NCI-H1417 (cell line): ENCODE measurements around the gene EXOC3L1.

ENCODE experiments used
- DNase-seq, 3 experiments: peaks; one replicate each; lab custom pipeline; 2025; lab: John Stamatoyannopoulos, UW

The EXOC3L1 gene

DNA sequence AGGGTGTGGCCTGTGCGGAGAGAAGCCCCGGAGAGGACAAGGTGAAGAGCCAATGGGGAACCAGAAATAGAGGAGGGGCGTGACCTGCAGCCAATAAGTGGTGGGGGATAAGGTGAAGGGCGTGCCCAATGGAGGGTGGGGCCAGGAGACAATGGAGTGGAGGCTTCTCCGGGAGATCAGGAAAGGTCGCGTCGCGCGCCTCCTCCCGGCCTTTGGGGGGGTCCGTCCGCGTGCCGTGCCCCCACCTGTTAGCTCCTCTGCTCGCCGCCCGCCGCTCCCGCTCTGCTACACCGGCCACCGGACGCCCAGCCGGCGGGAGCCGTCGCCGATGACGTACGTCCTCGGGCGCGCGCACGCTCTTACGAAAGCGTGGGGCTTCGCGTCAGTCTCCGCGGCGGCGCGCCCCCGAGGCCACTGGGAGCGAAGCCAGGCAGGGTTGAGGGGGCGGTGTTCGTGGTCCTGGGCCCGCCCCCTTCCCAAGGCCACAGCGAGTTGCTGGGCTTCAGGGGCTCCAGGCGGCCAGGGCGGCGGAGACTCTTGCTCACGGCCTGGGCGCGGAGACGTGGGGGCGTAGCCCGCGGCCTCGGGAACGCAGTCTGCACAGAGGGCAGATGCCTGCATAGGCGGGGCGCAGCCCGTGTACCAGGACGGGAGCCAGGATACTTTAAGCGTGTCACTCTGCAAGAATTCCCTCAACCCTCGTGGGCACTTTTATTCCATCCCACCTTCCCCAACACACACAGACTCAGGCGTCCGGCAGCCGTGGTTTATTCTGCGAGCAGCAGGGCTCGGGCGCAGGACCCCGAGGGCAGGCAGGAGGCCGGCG lies 6.1 kb downstream of the EXOC3L1 start, which contains the start of gene MATCAP1:
Gene MATCAP1 (minus strand): TSS at position 337 of the 826 bp plus-strand sequence. CDS start 3,353 bp downstream, outside the sequence.
- DNase-seq, result peak; percentile 92 to 98 (median 97)

DNA sequence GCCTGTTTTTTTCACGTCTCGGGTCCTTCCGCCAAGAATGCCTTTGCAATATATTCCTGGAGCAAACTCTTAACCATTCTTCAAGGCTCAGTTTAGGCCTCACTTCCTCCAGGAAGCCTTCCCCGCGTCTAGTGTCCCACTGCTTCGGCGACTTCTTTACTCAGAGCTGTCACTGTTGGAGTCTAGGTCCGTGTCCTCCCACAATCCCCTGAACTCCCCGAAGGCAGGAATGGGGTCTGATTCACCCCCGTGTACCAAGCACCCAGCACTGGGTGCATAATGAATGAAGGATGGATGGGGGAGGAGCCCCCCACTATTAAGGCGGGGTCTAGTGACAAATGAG lies 6.7 kb downstream of the EXOC3L1 start:
- no peak for DNase-seq

DNA sequence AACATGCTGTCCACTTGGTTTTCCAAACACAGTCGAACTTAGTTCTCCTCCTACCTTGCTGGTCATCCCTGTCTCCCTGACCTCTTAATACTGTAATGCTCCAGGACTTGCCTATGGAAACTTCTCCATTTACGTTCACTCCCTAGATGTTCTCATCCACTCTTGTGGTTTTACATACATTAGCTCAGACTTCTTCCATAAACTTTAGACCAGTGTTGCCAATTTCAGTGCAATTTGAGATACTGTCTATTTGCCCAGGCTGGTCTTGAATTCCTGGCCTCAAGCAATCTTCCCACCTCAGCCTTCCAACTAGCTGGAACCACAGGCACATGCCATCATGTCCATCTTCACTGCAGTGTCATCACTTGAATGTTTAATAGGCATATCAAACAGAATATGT lies 7.6 kb downstream of the EXOC3L1 start:
- no peak for DNase-seq

DNA sequence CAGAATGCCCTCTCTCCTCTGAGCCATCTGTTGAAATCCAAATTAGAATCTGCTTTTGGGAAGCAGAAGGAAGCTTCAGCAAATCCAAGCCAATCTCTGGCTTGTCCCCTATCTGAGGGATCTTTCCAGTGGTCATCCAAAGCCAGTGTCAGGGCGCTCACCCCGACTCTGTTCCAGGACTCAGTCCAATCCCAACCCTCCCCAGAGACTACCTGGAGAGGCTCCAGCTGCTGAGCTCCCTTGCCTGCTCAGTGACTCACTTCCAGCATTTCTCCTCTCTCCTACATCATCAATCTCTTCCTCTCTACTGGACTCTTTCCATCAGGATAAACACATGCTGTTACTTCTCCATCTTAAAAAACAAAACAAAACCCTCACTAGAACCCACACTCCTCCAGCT lies 8.6 kb downstream of the EXOC3L1 start:
- DNase-seq, result no peak

DNA sequence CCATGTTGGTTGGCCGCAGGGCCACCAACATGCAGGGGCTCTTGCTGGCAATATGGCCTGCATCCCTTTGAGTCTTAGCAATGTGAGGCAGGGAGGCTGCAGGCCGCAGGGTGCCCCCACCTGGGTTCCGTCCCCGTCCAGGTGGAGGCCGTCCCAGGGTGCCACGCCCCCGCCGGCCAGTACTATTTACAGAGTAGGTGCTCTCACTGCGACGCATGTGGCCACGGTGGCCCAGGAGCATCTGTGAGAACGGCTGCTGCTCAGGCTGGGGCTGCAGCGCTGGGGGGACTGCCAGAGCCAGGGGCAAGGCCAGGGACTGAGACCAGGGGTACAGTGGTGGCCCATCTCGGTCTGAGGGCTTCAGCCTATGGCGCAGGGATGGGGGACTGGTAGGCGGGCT lies 9.8 kb downstream of the EXOC3L1 start:
- DNase-seq, result no peak

DNA sequence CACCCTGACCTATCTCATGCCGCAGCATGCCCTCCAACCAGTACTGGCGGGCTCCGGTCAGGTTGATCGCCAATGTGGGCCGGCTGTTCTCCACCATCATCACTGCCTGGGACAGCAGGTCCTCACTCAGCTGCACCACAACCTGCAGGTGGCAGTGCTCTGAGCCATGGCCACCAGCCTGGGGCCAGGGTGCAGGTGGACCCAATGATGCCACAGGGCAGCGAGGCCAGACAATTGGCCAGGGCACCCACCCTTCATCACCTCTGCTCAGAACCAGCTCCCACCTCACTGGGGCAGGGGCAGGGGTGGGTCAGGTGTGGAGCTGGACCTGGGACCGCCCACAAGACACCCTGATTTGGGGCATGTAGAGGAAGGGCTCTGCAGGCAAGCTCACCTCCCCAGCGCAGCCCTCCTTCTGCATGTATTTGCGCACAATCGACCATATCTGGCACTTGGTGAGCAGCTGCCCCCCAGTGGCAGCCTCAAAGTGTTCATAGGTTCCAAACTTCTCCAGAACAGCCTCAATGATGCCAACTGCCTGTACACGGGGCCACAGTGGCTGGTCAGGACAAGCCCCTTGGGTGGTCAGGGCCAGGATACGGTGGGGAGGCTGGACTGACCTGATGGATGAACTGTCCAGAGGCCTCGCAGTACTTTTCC lies 10.4 kb downstream of the EXOC3L1 start:
- DNase-seq, result no peak

DNA sequence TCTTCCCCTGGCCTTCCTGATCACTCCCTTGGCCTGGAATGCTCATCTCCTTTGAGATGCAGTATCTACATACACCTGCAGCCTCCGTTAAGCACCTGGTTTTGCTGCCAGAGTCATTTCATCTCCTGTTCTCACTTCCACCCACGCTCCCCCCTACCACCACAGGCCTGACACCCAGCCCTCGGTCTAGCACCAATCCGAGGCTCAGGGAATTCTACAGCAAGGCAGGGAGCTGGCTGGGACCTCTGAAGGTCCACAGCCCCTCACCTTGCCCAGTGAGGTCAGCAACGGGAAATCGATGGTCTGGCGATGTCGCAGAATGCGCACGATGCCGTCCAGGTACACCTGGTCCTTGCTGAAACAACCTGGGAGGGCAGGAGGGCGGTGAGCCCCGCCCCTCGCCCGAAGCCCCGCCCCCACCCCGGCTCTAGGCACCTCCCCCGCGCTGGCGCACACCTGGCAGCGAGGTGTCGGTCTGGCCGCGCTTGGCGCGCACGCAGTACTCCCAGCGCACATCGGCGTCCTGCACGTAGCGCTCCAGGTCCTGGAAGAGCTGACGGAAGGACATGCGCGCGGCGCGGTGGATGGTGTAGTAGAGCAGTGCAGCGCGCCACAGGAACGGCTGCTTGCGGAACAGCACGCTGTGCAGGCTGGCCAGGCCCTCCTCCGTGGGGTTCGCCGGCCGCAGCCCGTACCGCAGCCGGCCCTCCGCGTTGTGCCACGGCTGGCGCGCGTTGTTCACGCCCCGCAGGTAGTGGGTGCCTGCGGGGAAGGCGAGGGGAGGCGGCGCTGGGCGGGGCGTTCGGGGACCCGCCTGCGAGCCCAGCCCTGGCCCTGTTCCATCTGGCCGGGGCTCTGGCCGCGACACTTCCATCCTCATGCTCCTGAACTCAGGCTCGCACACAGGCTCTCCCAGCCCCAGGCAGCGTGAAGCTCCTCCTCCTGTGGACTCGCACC lies 11.9 kb downstream of the EXOC3L1 start:
- peak; percentile 85 to 93 (median 89) for DNase-seq

DNA sequence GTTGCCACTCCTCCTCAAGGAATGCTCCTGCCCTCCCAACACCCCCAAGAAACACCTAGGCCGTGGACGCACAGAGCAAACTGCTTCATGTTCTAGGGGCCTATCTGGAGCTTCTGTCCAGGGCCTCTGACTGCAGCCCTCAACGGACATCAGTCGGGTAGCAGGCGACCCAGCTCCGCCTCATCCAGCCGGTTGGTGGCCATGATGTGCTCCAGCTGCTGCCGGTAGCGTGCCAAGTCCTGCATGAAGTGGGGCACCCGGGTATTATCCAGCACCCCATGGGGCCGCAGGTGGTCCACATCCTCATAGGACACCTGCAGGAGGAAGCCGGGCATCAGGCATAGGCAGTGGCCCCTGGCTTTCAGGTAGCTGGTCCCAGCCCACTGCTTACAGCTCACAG lies 13.3 kb downstream of the EXOC3L1 start:
- peak in 1 of 3 experiments; percentile 13 for DNase-seq

DNA sequence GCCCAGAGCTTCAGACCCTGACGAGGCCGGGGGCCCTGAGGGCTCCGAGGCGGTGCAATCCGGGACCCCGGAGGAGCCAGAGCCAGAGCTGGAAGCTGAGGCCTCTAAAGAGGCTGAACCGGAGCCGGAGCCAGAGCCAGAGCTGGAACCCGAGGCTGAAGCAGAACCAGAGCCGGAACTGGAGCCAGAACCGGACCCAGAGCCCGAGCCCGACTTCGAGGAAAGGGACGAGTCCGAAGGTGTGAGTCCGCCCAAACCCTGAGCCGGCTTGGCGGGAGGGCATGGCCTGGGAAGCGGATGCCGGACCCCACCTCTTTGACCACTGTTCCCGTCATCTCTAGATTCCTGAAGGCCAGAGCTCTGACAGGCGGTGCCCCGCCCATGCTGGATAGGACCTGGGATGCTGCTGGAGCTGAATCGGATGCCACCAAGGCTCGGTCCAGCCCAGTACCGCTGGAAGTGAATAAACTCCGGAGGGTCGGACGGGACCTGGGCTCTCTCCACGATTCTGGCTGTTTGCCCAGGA lies 15.2 kb downstream of the EXOC3L1 start:
- DNase-seq, result no peak

DNA sequence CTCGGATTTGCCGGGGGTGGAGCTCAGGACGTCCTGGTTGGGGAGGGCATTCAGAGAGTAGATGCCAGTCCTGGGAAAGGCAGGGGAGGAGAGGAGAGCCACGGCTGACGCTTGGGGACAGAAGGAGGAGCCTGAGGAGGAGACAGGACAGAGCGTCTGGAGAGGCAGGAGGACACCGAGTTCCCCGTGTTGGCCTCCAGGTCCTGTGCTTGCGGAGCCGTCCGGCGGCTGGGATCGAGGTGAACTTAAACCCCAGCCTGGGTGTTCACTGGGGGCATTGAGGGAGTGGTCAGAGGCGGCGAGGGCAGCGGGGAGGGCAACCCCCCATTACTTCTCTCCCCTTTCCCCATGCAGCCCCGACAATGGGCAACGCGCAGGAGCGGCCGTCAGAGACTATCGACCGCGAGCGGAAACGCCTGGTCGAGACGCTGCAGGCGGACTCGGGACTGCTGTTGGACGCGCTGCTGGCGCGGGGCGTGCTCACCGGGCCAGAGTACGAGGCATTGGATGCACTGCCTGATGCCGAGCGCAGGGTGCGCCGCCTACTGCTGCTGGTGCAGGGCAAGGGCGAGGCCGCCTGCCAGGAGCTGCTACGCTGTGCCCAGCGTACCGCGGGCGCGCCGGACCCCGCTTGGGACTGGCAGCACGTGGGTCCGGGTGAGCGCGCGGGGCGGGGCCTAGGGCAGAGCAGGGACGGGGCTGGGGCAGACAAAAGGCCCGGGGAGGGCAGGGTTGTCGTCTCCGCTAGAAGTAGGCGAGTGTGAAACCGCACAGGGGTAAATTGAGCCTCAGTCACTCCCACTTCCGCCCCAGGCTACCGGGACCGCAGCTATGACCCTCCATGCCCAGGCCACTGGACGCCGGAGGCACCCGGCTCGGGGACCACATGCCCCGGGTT lies 15.9 kb downstream of the EXOC3L1 start:
- DNase-seq, result peak; percentile 63 to 75 (median 73)

DNA sequence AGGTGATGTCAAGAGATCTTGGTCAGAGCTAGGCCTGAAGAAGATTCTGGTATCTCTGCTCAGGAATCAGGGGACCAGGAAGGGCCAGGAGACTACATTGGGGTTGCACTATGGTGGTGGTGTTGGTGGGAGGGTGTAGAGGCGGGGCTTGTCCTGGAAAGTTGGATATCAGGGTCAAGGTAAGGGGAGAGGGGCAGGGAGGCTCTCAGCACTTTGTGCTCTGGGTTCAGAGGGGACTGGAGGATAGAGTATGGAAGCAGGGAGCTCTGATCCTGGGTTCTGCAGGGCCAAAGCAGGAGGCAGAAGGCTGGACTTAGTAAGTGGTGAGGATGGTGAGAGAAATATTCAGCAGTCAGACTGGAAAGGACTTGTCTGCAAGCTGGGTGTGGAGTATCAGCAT lies 16.6 kb downstream of the EXOC3L1 start:
- no peak for DNase-seq

DNA sequence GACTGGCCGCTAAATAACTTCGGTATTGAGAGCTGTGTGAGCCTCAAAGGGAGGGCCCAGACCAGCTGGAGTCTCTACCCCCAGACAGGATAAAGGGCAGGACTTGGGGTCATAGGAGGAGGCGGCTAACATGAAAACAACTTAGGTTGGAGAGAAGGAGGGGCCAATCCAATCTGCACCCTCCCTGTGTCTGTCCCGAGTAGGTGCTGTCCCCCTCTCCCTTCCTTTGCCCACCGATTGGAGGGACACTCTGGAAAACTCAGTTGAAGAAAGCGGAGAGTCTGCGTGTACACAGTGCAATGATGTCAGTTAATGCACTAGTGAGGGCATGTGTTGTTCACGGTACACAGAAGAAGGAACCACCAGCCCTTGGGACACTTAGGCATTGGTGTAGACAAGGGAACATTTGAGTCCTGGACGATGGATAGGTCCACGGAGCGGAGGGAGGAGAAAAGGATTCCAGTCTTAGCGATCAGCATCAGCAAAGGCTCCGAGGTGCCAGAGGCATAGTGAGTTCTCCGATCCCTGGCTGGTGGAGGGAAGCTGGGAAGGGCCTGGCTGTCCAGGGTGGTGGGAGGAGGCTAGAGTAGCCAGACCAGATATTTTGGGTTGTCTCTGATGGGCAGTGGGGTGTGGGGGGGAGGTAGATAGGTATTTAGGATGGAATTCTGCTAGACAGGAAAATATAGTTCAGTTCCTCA lies 18.8 kb downstream of the EXOC3L1 start:
- no peak for DNase-seq

DNA sequence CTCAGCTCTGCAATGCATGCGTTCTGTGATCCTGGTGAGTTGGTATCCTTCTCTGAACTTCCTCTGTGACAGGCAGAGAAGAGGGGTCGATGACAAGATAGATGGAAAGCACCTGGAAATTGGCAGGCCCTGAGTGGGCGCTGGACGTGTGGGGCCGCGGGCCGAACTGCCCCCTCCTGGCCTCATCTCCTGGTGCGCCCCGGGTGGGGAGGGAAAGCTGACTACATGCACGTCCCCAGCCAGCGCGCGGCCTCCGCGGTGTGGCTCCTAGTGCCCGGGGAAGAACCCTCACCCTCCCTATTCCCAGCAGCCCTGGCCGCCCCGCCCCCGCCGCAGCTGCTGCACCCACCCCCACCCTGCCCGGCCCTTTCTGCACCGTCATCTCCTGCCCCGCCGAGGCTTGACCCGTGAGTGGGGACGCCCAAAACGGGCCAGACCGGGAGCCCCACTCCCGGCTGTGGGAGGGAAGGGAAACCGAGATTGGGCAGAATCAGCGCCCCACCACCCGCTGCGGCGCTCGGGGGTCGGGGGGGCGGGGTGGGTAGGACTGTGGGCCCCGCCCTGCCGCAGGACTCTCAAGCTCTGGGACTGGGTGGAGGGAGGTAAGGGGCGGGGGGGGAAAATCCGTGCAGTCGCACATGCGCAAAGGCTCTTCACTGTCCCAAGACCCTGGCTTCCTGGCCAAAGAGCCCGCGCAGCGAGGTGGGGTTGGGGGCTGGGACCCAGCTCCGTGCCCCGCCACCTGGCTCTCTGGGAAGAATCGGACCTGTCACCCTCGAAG lies 19.6 kb downstream of the EXOC3L1 start, which contains the start of gene NOL3:
Gene NOL3 (plus strand): TSS at position 371 of the 781 bp plus-strand sequence.
- DNase-seq, result peak; percentile 47 to 84 (median 80)

DNA sequence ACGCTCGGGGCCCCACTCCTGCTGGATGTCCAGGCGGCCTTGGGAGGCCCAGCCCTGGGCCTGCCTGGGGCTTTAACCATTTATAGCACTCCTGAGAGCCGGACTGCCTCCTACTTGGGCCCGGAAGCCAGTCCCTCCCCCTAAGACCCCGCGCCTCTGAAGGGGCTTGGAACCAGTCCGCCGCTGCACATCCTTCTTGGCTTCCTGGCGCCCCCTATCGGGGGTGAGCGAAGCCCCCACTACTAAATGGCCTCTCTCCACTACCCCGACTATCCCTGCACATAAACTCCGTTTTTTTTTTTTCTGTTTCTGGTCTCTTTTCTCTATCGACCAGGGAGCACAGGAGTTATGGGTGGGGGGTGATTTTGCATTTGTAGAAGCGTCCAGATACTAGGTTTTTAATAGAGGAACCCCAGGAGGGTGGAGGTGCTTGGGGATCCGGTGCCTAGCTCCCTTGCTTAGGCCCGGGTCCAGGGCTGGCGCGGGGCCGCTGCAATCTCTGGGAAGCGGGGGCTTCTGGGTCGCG lies 20.2 kb downstream of the EXOC3L1 start:
- DNase-seq, result peak in 1 of 3 experiments; percentile 39

DNA sequence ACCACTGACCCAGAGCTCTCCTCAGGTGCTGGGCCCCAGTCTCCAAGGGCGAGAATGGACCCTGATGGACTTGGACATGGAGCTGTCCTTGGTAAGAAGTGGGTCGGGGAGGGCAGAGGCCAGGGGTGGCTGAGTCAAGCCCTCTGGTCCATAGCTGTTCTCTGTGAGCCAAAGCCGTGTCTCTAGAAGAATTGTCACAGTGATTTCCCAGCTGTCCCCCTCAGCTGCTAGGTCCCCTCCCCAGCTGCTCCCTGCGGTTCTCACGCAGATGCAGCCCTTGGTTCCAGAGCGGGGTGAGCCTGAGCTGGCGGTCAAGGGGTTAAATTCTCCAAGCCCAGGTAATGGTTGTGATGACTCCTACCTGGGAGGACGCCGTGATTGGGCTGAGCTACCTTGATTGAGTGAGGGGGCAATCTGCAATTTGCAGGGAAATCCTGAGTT lies 20.9 kb downstream of the EXOC3L1 start:
- DNase-seq, result no peak

DNA sequence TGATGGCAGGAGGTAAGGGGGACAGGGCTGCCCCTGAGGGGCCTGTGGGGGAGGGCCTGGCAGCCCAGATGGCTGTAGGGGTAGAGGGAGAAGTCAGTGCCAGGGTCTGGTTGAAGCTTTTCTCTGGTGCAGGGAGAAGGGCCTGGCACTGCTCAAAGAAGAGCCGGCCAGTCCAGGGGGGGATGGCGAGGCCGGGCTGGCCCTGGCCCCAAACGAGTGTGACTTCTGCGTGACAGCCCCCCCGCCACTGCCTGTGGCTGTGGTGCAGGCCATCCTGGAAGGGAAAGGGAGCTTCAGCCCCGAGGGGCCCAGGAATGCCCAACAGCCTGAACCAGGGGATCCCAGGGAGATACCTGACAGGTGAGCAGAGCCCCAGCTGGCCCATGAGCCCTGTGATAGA lies 22.3 kb downstream of the EXOC3L1 start:
- DNase-seq, result no peak

DNA sequence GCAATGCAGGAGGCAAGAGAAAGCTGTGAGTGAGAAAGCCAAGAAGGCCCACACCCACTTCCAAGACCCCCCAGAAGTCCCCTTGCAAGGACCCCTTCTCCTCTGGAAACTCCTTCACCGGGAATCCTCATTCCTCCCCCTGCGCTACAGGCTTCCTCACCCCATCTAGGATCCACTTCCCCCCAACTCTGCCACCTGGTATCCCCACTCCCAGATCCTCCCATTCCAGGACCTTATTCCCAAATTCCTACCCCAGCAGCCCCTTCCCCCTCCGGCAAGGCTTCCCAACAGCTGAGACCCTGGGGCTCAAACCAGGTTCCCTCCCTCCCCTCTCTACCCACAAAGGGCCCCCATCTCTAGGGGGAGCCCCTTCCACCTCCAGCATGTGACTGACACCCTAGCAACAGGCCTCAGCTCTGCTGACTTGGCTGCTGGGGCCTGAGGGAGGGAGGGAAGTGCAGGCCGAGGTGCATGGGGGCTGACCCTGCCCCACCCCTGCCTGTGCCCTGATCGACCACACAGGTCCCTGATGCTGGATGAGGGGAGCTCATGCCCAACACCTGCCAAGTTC lies 23.3 kb downstream of the EXOC3L1 start:
- no peak for DNase-seq

DNA sequence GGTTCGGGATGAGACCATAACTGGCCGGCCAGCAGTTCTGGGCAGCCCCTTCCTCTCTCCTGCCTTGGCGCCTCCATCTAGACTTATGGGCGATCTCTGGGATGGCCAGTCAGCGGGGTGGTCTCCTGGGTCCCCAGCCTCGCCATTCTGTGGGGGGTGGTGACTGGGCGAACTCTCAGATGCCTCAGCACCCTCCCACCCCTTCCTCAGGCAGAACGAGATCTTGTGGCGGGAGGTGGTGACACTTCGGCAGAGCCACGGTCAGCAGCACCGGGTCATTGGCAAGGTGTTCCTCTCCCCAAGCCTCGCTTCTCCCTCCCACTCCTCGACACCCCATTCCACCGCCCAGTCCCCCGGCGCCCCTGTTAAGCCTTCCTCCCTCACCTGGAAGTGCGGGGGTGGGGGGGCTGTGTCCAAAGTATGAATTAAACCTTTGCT lies 23.8 kb downstream of the EXOC3L1 start:
- DNase-seq, result no peak
